ENCODE measurements around the gene CRAT. TPM values are rescaled to one million over a fixed set of nuclear protein-coding genes. Genes with fewer than 3 reads are reported as not detected.

Gene CRAT
- total RNA-seq, 4 donors from 2014 or later, result 50.3 to 220 (median 146) TPM

DNA sequence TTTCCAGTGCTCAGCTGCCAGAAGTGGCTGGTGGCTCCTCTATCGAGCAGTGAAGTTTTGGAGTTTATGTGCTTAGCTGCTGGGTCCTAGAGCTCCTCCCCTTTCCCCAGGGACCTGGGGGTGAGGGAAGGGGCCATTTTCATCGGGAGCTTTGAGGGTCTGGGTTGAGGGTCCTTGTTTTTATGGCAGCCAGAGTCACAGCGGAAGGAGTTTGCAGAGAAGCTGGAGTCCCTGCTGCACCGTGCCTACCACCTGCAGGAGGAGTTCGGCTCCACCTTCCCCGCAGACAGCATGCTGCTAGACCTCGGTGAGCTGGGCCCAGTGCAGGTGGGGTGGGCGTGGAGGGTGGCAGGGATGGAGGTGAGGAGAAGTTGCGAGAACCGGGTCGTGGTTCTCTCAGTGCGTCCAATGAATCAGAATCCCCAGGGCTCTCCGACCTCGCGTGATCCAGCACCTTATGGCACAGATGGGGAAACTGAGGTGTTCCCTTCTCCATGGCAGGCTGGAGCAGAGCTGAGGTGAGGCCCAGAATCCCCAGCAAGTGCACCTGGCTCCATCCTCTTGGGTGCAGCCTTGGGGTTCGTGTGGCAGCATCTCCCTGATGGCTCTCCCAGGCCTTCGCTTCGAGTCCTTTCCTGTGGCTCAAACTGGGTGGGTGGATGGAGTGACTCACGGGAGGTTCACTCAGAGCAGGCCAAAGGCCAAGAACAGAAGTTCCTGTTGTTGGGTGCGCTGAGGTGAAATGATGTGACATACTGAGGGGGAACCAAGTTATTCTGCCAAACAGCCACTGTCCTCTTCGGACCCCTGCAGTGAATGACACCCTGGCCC is 51.4 kb downstream of the CRAT start:
- Histone ChIP-seq H3K4me3 (no peak overlapping the region), H3K9me3 (no peaks in the 10 kb centered on the region), H3K36me3 (peaks cover 0 to 91% (median 0%) of the 10 kb centered on the region in 3 donors), H3K4me1 (no peaks in the 10 kb centered on the region), H3K27me3 (no peaks in the 10 kb centered on the region), H3K27ac (no peak overlapping the region)
- DNase-seq, result peak in 1 of 3 donors; percentile 78
- TF ChIP-seq POLR2A (IDR thresholded peaks at IDR 0.05), result no peak
- TF ChIP-seq, protein P1, sequence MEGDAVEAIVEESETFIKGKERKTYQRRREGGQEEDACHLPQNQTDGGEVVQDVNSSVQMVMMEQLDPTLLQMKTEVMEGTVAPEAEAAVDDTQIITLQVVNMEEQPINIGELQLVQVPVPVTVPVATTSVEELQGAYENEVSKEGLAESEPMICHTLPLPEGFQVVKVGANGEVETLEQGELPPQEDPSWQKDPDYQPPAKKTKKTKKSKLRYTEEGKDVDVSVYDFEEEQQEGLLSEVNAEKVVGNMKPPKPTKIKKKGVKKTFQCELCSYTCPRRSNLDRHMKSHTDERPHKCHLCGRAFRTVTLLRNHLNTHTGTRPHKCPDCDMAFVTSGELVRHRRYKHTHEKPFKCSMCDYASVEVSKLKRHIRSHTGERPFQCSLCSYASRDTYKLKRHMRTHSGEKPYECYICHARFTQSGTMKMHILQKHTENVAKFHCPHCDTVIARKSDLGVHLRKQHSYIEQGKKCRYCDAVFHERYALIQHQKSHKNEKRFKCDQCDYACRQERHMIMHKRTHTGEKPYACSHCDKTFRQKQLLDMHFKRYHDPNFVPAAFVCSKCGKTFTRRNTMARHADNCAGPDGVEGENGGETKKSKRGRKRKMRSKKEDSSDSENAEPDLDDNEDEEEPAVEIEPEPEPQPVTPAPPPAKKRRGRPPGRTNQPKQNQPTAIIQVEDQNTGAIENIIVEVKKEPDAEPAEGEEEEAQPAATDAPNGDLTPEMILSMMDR (IDR thresholded peaks at IDR 0.05), result no peak

GRCh38 chr9:129054163-129054851 is 56.3 kb downstream of the CRAT start:
- TF ChIP-seq, protein P1 (IDR thresholded peaks at IDR 0.05), result no peak
- no peak for TF ChIP-seq POLR2A (IDR thresholded peaks at IDR 0.05)
- Histone ChIP-seq H3K9me3 (no peaks in the 10 kb centered on the region), H3K36me3 (peaks cover 0 to 70% (median 0%) of the 10 kb centered on the region in 3 donors), H3K4me1 (peaks cover 0 to 12% (median 0%) of the 10 kb centered on the region in 4 donors), H3K27me3 (no peaks in the 10 kb centered on the region), H3K27ac (no peak overlapping the region), H3K4me3 (no peak overlapping the region)
- DNase-seq, result no peak

DNA sequence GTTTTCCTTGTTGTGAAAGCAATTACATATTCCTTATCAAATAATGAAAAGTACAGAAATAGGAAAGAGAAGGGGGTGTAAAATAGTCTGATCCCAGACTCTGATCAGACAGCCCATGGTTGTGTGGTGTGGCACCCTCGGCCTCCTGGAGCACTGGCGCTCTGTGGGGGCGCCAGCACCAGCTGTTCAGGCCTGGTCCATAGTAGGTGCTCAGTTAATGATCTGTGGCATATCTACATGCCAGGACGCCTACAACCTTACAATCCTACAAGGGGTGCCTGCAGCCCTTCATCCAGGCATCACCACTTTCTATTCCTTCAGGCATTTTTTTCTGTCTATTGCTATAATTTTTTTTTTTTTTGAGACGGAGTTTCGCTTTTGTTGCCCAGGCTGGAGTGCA is 57.6 kb downstream of the CRAT start:
- Histone ChIP-seq H3K27me3 (no peaks in the 10 kb centered on the region), H3K4me3 (no peak overlapping the region), H3K4me1 (peaks cover 0 to 12% (median 0%) of the 10 kb centered on the region in 4 donors), H3K9me3 (no peaks in the 10 kb centered on the region), H3K36me3 (peaks cover 0 to 74% (median 0%) of the 10 kb centered on the region in 3 donors), H3K27ac (peak overlapping the region in 3 of 4 donors; percentile 57 to 94 (median 93))
- no peak for TF ChIP-seq POLR2A (IDR thresholded peaks at IDR 0.05)
- TF ChIP-seq, protein P1 (IDR thresholded peaks at IDR 0.05), result no peak
- no peak for DNase-seq

GRCh38 chr9:129052592-129052991 is 58.0 kb downstream of the CRAT start:
- peak in 2 of 3 donors; percentile 93 to 96 for DNase-seq
- peaks cover 0 to 12% (median 0%) of the 10 kb centered on the region in 4 donors for H3K4me1 ChIP-seq

More at GRCh38 chr9:129052592-129052991, 58.0 kb downstream of the CRAT start:
- Histone ChIP-seq H3K4me3 (no peak overlapping the region), H3K27ac (peak overlapping the region in 3 of 4 donors; percentile 57 to 94 (median 93)), H3K9me3 (no peaks in the 10 kb centered on the region), H3K36me3 (peaks cover 0 to 75% (median 0%) of the 10 kb centered on the region in 3 donors), H3K27me3 (no peaks in the 10 kb centered on the region)
- peak; percentile 31 to 55 for TF ChIP-seq POLR2A (IDR thresholded peaks at IDR 0.05)
- TF ChIP-seq, protein P1 (IDR thresholded peaks at IDR 0.05), result no peak

Other genes with a start within 250 kb of the CRAT start
- gene KYAT1, start 228.8 kb downstream of the CRAT start, total RNA-seq, result 10 to 100 TPM in 1 of 4 donors, 1 to 10 TPM in 3; 4.6 to 14.9 (median 8.7) TPM
- 10 to 100 TPM; 20.0 to 39.2 (median 27.0) TPM for gene LRRC8A, start 228.7 kb downstream of the CRAT start, total RNA-seq
- gene PHYHD1, start 189.8 kb downstream of the CRAT start, total RNA-seq, result 10 to 100 TPM in 1 of 4 donors, 1 to 10 TPM in 2, not detected in 1; 4.4 to 23.9 (median 7.5) TPM
- gene DOLK, start 163.2 kb downstream of the CRAT start, total RNA-seq, result 10 to 100 TPM in 2 of 4 donors, 1 to 10 TPM in 2; 4.1 to 12.3 (median 10.6) TPM
- gene NUP188, start 163.1 kb downstream of the CRAT start, total RNA-seq, result 100 to 1,000 TPM in 1 of 4 donors, 10 to 100 TPM in 3; 28.2 to 101 (median 47.9) TPM
- gene SH3GLB2, start 82.5 kb downstream of the CRAT start, total RNA-seq, result 100 to 1,000 TPM; 156 to 218 (median 183) TPM
- gene MIGA2, start 74.2 kb downstream of the CRAT start, total RNA-seq, result 100 to 1,000 TPM in 3 of 4 donors, 10 to 100 TPM in 1; 68.5 to 174 (median 125) TPM
- 10 to 100 TPM in 3 of 4 donors, not detected in 1; 37.6 to 53.9 (median 46.1) TPM for gene DOLPP1, start 29.7 kb downstream of the CRAT start, total RNA-seq
- 10 to 100 TPM; 48.7 to 65.7 (median 51.9) TPM for gene PTPA, start 622 bp upstream of the CRAT start, total RNA-seq
- gene IER5L, start 67.5 kb upstream of the CRAT start, total RNA-seq, result 1 to 10 TPM; 2.3 to 2.9 (median 2.6) TPM

Measured in Peyer's patch (tissue), 4 donors.